ENCODE measurements around the gene CUX1.

DNA sequence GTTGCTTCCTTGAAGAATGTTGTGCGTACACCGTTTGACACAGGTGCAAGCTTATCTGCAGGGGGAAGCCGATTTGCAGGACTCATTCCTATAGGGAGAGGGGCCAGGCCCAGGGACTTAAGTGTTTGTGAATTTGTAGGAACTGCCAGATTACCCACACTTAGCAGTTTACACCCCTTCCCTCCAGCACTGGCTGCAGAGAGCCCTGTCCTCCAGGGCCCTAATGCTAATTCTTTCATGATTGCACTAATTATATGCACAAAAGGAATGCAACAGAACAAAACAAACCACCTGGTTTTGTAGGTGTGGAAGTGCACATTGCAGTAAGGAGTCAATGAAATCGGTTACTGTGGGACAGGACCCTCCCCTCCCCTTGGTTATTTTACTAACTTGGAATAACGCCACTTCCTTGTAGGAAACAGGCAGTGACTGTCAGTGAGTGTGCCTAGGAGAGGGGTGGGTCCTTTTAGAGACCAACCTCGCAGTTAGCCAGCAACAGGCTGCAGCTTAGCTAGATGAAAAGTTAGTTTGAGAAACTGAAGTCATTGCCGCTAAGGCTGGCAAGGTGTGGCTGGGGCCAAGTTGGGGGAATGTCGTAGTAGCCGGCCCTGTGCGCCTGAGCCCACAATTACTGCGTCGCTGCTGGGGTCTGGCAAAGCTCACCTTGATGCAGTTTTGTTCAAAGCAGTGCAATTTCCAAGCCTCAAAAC lies 60.6 kb downstream of the CUX1 start:
- TF ChIP-seq, protein P1, sequence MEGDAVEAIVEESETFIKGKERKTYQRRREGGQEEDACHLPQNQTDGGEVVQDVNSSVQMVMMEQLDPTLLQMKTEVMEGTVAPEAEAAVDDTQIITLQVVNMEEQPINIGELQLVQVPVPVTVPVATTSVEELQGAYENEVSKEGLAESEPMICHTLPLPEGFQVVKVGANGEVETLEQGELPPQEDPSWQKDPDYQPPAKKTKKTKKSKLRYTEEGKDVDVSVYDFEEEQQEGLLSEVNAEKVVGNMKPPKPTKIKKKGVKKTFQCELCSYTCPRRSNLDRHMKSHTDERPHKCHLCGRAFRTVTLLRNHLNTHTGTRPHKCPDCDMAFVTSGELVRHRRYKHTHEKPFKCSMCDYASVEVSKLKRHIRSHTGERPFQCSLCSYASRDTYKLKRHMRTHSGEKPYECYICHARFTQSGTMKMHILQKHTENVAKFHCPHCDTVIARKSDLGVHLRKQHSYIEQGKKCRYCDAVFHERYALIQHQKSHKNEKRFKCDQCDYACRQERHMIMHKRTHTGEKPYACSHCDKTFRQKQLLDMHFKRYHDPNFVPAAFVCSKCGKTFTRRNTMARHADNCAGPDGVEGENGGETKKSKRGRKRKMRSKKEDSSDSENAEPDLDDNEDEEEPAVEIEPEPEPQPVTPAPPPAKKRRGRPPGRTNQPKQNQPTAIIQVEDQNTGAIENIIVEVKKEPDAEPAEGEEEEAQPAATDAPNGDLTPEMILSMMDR (IDR thresholded peaks at IDR 0.05): no peak
- TF ChIP-seq POLR2A (IDR thresholded peaks at IDR 0.05): no peak

Data from esophagus squamous epithelium (tissue), 4 donors.